GM20431 (cell line): Measurements from ENCODE around the gene TTC7B.

Experiments used
- in situ Hi-C: fragments of 300-500 bp; cut with MseI, MboI; formaldehyde crosslinking; loops from one replicate; pipeline ENCODE4 v1.15.0; 2020; ENCODE audit warnings: low sequenced_read_pairs; ENCODE audit not compliant: unreplicated experiment

The TTC7B gene

GRCh38 chr14:90660865-90661570 is 155.2 kb downstream of the TTC7B start:
- in situ Hi-C loops = no loop called here

GRCh38 chr14:90659156-90659555 is 157.1 kb downstream of the TTC7B start:
- in situ Hi-C loops = no loop called here

- in situ Hi-C loops = no loop called here
These were observed 157.7 kb downstream of the TTC7B start for GRCh38 chr14:90658541-90658967.

- in situ Hi-C loops = no loop called here
These were observed 159.3 kb downstream of the TTC7B start for GRCh38 chr14:90656973-90657372.

GRCh38 chr14:90655829-90656228 is 160.4 kb downstream of the TTC7B start:
- in situ Hi-C loops = no loop called here

GRCh38 chr14:90654831-90655276 is 161.4 kb downstream of the TTC7B start:
- in situ Hi-C loops = no loop called here

GRCh38 chr14:90652626-90653025 is 163.6 kb downstream of the TTC7B start:
- in situ Hi-C loops = no loop called here

- in situ Hi-C loops = no loop called here
These were observed 164.2 kb downstream of the TTC7B start for GRCh38 chr14:90651976-90652560.

GRCh38 chr14:90651271-90651804 is 164.9 kb downstream of the TTC7B start:
- in situ Hi-C loops = no loop called here

GRCh38 chr14:90649557-90650135 is 166.6 kb downstream of the TTC7B start:
- in situ Hi-C loops = no loop called here

- in situ Hi-C loops = no loop called here
These were observed 167.1 kb downstream of the TTC7B start for GRCh38 chr14:90649083-90649482.

GRCh38 chr14:90648421-90648820 is 167.8 kb downstream of the TTC7B start:
- in situ Hi-C loops = no loop called here

- in situ Hi-C loops = no loop called here
These were observed 168.7 kb downstream of the TTC7B start for GRCh38 chr14:90647473-90648005.

- in situ Hi-C loops = no loop called here
These were observed 170.3 kb downstream of the TTC7B start for GRCh38 chr14:90645842-90646443.

GRCh38 chr14:90644882-90645281 is 171.3 kb downstream of the TTC7B start:
- in situ Hi-C loops = no loop called here

GRCh38 chr14:90643982-90644670 is 172.1 kb downstream of the TTC7B start:
- in situ Hi-C loops = no loop called here

GRCh38 chr14:90642244-90642717 is 173.9 kb downstream of the TTC7B start:
- in situ Hi-C loops = no loop called here

GRCh38 chr14:90641615-90642243 is 174.5 kb downstream of the TTC7B start:
- in situ Hi-C loops = no loop called here

GRCh38 chr14:90641168-90641567 is 175.1 kb downstream of the TTC7B start:
- in situ Hi-C loops = no loop called here
